NOMO-1 (cell line): ENCODE results near the gene AUTS2.

Source experiments
- DNase-seq, 2 experiments: peaks; one replicate each; lab custom pipeline; 2025; ENCODE audit not compliant: unreplicated experiment in 2 of 2; lab: John Stamatoyannopoulos, UW

Gene AUTS2

DNA sequence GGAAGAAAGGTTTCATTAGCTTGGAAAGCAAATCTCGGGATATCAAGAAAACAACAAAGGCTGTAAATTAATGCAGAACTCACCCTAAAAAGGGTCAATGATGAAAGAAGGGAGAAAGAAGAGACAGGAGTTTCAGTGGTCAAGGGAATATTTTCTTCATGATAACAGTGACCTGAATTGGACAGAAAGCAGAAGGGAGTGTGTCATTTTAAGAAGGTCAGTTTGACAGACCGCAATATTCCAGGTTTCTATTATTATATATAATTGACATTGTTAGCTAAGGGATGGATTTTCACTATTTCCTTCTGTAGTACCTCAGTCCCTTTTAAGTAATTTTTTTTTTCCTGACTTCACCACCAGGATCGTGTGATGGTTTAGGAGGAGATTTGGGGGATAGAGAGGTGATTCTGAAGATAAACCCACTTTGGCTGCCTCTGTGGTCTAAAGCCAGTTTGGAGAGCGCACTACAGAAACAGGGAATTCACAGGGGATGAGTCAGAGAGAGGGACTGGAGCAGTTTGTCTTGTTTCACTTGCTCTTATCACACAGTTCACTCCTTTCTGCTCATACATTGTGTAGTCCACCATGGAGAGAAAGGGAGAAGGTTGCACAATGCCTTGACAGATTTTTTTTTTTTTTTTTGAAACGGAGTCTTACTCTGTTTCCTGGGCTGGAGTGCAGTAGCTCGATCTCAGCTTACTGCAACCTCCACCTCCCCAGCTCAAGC is 417.9 kb downstream of the AUTS2 start:
- no peak for DNase-seq

DNA sequence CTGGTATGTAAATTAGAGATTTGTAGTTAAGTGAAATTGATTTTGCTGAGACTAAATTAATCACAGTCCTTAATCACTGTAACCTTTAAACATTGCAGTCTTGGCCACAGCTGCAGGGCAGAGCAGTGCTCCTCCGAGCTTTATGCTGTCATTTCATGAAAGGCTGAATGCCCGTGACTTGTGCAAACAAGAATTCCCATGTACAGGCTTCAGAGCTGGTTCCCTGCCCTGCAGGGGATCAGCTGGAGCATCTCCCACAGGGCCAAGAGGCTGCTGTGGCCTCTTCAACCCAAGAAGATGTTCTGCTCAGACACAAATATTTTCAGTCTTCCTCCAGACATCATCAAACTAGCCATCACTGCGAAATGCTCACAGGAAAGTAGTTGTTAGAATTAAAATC is 419.1 kb downstream of the AUTS2 start:
- DNase-seq, result no peak

DNA sequence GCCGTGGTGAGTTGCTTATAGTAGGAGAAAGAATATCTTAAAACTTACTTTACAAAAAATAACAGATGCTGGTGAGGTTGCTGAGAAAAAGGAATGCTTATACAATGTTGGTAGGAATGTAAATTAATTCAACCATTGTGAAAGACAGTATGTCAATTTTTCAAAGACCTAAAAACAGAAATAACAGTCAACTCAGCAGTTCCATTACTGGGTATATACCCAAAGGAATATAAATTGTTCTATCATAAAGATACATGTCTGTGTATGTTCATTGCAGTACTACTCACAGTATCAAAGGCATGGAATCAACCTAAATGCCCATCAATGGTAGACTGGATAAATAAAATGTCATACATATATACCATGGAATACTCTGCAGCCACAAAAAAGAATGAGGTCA is 420.4 kb downstream of the AUTS2 start:
- no peak for DNase-seq

DNA sequence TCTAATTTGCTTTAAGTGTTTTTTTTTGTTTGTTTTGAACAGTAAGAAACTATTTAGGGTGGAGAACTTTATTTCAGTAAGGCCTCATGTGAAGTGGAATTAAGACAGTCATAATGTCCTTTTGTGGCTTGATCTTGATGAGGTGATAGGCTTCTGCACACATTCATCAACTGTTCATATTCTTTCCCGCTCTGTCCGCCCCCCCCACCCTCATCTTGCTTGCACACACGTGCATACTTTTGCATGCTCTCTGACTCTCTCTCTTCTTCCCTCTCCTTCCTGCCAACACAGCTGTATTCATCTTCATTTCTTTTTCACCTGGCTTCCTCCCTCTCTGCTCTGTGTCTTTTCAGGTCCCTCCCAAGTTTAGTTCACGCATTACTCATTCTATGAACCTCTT is 429.6 kb downstream of the AUTS2 start:
- DNase-seq, result no peak

DNA sequence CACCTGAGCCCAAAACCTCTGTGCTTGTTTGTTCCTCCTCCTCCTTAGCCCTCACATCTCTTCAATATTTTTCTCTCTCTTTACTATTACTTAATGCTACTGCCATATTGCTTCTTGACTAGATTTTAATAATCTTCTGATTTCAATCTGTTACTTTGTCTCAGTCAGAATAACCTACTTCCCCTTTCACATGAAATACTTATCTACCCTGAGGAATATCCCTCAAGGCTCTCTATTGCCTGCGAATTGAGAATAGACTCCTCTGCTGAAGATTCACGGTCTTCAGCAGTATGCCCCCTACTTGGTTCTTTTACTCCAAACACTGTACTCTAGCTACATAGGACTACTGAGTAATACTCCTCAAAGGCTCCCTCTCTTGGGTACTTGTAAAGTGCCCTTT is 430.3 kb downstream of the AUTS2 start:
- no peak for DNase-seq

DNA sequence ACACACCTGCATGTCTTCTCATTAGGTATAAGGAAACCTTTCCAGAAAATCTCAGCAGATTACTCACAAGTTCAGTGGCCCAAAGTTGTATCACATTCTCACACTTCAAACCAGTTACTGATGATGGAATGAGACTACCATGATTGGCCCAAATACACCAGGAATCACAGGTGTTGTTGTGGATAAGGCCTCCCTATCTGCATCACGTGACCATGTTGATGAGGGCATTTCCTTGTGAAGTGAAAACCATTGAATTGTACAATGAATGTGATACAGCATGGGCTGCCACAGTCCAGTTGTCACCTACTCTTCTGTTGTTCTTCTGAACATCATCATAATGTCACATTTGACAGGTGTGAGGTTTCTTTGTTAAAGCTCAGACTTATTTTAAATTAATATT is 431.7 kb downstream of the AUTS2 start:
- no peak for DNase-seq

DNA sequence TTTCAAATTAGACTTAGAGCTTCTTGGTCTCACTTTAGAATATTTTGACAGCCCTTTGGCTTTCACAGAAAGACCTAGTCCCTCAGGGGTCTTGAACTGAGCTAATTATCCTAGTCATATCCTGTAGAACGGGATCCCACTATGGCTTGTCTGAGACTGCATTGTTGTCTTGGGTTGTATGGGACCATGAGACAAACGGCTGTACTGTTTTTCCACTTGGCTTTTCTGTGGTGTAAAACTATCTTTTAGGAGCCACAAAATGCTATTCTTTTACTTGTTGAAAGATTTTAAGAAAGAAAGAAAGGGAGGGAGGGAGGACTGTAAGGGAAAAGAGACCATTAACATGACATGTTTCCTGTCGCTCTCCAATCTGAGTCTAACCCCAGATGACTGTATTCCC is 432.5 kb downstream of the AUTS2 start:
- DNase-seq, result no peak

DNA sequence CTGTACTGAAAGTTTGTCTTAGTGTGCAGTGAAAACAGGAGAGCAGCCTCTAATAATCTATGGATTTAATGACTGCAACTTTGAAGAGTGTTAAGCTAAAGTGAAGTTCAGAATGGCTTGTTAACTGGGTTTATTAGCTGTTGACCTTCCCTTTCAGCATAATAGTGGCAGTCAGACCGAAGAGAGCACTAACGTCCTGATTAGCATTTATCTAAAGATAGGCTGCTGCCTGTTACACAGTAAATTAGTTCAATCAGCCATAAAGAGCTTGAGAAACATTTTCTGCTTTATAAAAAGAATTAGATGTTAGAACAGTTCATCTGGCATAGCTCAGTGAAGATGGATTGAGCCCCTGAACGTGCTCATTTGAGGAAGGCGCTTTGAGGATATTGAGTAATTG is 433.0 kb downstream of the AUTS2 start:
- no peak for DNase-seq

DNA sequence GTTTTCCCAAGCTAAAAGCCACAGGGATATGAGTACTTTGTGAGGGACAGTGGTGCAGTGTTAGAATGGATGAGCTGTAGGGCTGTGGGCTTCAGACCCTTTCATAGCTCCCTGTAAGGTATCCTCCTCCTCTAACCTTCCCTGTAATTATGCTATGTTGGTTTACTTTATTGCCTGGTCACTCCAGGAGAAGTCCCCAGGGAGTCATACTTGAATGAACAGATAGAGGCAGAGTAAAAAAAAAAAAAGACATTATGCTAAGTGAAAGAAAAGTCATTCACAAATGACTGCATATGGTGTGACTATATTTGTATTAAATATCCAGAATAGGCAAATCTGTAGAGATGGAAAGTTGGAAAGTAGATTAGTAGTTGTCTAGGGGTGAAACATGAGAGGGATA is 434.4 kb downstream of the AUTS2 start:
- DNase-seq, result no peak

DNA sequence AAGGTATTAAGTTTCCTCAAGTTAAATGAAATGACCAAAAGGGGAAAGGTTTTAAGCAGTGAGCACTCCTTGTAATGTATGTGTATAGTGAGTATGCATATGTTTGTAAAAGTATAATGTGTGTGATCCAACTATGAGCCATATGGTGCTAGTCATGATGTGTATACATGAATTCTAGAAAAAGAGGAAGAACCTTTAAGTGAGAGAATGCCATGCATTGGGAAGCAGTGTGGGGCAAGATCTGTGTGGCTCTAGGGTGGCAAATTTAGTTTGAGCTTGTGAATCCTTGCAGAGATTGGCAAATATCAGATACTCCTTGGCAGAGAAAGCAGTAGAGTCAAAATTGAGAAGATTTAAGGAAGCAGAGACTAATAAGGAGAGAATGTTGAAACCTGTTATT is 435.0 kb downstream of the AUTS2 start:
- no peak for DNase-seq

DNA sequence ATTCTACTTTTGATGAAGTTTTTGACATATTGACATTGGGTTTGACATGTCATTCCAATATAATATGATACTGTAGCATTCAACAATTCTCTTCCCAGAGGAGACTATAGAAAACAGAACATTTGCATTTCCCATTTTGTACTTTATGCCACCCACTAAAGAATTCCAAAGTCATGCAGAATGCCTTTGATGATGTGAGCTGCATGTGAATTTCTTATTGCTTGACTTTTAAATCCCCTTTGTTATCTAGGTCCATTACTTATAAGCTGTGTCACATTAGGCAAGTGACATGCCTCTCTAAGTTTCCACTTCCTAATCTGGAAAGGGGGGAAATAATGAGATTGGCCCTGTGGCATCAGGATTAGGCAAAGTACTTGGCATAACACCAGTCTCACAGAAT is 436.7 kb downstream of the AUTS2 start:
- DNase-seq, result no peak

DNA sequence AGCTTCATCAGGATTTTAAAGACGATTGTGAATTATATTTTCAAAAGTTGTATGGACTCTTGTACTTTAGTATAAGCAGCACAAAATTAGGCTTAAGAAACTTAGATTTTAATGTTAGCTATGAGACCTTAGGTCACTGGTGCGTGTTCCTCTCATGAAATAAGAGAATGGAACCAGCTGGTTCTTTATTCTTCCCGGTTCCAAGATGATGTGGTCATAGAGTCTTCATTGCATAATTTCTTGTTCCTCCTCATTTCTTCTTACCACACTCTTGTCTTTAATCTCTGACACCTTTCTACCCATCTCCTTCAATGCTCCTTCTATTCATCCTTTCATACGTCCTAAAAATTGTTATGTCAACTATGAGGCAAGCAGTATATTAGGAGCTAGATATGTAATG is 437.2 kb downstream of the AUTS2 start:
- no peak for DNase-seq

DNA sequence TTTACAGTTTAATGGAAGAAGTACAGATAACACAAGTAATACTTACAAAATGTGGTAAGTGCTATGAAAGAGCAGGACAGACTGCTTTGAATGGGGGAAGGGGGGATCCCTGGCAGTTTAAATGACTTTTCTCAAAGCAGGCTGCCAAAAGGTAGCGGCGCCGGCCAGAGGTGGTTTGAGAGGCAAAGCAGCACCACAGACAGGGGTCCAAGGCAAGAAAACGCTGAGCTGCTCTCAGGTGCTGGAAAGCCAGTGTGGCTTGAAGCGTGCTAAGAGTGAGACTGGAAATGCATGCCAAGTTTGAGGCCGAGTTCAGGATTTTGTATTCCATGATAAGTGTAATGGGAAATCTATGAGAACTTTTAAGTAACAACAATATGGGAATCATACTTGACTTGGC is 437.7 kb downstream of the AUTS2 start:
- DNase-seq, result no peak

DNA sequence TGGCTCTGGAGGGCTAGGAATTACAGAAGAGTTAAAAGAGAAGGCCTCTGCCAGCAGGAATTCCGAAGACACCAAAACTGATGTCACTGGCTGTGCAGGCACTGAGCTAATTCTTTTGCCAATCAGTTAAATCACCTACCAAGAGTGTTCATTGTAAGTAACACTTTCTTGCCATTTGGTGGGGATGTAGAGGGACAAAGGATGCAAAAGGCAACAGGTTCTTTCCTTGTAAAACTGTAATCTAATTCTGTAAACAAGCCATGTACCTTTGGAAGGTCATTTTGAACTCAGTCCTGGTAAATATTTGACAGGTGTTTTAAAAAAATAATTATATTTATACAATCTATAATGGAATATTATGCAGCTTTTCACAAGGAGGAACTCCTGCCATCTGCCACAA is 438.4 kb downstream of the AUTS2 start:
- DNase-seq, result no peak

DNA sequence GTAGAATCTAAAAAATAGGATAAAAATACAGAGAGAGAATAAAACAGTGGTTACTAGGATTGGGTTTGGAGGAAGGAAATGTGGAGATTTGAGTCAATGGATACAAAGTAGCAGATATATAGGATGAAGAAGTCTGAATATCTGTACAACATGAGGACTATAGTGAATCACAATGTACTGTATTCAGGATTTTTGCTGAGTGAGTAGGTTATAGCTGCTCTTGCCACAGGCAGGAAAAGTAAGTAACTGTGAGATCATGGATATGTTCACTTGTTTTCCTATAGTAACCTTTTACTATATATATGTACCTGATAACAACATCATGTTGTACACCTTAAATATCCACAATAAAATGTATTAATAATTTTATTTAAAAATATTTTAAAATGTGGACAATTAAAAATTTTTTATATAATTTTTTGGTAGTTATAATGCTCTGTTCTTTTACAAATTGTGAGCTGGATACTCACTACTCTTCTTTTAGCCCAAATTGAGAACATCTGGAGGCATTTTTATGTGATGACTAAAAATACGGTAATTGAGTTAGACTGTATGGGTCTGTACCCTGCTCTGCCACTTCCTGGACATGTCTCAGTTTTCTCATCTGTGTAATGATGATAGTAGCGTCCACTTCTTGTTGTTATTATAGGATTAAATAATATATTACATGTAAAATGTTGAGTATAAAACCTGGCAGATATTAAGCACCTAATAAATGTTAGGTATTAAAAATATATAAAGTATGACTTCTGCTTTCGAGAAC is 439.1 kb downstream of the AUTS2 start:
- no peak for DNase-seq

DNA sequence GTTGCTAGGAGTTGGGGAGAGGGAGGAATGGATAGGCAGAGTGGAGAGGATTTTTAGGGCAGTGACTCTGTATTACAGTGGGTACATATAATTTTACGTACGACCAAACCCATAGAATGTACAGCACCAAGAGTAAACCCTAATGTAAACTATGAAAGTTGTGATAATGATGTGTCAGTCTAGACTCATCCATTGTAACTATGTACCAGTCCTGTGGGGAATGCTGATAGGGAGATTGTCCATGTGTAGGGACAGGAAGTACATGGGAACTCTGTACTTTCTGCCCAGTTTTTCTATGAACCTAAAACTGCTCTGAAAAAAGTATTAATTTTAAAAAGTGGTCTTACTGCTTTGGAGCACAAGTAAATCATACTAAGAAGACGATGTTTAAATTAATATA is 441.8 kb downstream of the AUTS2 start:
- DNase-seq, result no peak

DNA sequence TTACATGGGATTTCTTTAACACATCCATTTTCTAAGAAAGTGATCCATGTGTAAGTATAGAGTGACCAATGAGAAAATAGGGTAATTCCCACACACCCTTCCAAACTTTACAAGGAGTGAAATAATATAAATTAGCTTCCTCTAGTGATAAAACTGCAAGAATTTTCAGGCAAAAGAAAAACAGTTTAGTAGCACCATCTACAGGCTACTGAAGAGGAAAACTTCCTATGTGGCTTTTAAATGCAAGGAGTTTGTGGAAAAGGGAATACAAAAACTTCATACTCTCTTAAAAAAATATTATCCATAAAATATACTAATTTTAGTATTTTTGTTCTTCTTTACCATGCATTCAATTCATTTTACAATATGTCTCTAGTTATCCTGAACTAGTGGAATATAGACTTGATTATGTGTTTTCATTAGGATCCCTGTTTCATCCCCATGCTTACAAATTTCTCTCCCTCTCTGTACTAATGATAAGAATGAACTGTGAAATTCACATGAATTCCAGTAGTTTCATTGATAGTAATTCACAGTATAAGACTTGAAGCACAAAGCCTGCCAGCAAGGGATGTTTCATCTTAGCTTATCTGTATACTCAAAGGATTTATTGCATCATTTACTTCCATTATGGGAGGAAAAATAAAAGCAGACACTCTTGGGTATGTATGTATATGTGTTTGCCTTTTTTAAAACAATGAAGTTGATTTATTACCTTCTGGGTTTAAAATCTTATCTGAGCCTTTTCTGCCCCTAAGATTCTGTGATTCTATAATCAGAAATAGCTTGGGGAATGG is 442.9 kb downstream of the AUTS2 start:
- DNase-seq, result no peak

DNA sequence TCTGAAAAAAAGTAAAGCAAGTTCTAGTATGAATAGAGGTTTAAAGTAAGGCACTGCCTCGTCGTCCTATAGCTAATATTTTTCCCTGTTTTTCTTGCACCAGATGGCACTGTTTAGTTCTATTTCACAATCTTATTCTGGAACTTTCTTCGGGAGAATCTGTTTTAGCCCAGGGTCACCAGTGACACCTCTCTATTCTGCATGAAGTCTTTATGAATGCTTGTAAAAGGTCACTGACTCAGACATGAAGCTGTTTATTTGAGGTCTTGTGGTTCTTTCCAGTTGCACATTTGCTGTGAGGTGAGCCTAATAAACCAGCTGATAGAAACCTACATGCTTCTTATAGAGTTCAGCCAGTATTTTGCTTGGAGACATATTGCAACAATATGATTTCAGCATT is 444.3 kb downstream of the AUTS2 start:
- no peak for DNase-seq

DNA sequence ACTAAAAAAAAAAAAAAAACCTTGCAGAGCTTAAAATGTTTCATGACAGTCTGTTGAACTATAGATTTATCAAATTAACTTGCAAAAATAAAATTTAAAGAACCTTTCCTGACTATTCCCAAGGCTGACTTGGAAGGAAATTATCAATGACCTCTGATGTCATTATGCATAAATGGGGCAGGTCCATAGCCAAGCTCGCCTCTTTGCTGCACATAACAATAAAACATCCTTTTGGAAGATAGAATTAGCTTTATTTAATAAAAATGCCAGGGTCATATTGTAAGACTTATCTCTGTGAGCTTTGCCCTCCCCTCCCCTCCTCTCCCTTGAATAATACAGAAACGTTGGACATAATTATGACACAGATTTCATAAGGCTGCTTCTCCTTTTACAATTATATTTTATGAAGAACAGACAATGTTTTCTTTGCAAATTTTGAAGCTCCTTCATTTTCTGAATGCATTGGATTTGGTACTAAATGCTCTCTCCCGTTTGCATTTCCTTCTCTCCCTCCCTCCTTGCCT is 444.8 kb downstream of the AUTS2 start:
- DNase-seq, result no peak

DNA sequence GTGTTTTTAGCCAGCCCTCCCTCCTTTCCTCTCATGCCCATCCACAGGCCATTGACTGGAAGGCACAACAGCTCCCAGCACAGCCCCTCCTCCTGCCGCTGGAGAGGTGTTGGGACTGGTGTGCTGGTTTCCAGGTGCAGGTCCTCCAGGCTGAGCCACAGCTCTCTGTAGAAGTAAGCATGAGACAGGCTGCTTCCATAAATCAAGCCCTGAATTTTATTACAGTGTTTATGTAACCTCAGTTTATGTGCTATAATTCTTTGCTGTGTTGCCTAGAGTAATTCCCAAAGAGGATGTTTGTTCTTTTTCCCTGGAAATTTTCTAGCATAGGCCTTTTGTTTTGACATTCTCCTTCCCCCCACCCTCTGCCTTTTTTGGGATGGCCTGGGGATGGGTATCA is 445.8 kb downstream of the AUTS2 start:
- DNase-seq, result no peak

DNA sequence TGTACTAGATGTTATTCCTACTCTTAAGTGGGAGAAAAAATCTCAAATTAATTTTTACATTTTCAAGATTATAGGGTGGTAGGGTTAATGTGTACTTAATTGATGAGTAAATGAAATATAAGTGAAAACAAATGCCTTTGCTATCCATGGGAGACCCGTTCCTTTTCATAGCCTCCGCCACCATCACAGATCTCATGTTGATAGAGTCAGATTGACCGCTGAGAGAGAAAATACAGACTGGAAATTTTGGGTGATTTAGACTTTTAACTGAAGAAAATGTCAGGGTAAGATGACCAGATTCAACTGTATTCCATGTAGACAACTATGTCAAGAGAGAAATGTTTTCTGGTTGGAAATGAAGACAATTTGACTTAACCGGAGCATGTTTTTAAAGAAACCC is 446.2 kb downstream of the AUTS2 start:
- no peak for DNase-seq

DNA sequence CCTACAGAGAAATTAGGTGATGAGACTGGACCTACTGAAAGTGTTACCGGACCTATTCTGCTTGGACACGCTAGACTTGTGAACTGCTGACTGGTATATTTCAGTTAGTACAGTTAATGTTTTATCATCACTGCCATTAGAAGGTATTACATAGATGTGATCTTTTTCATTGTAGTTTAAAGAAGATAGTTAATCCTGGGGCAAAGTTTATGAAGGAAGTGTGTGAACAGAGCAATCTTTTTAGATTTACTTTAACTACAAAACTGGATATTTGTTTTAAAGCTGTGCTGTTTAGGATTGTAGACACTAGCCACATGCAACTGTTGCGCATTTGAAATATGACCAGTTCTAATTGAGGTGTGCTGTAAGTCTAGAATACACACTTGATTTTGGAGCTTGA is 446.7 kb downstream of the AUTS2 start:
- DNase-seq, result no peak
